Ascending aorta (tissue), 2 donors: ENCODE results near the gene CHRNB2. TPM values are rescaled to one million over a fixed set of nuclear protein-coding genes. Genes with fewer than 3 reads are reported as not detected.

Source experiments
- DNase-seq, 2 donors: peaks; one replicate each; pipeline ENCODE4 v3.0.0-alpha.2; 2019; ENCODE audit warnings: low spot score in 2 of 2
- H3K27ac ChIP-seq, 2 donors: fragments of 200-600 bp; sonication (generic); one replicate each; pipeline ENCODE4 v1.5.1; 2016 to 2017; ENCODE audit warnings: mild to moderate bottlenecking in 1 of 2
- H3K27me3 ChIP-seq: fragments of 200-600 bp; sonication (generic); one replicate; pipeline ENCODE4 v1.5.1; 2017
- H3K36me3 ChIP-seq, 2 donors: fragments of 200-600 bp; sonication (generic); one replicate each; pipeline ENCODE4 v1.5.1; 2016
- H3K4me1 ChIP-seq, 2 donors: fragments of 200-600 bp; sonication (generic); one replicate each; pipeline ENCODE4 v1.5.1; 2016 to 2017; ENCODE audit warnings: mild to moderate bottlenecking in 1 of 2
- H3K4me3 ChIP-seq, 2 donors: fragments of 200-600 bp; sonication (generic); one replicate each; pipeline ENCODE4 v1.5.1; 2016 to 2017; ENCODE audit warnings: mild to moderate bottlenecking in 1 of 2
- H3K9me3 ChIP-seq, 2 donors: fragments of 200-600 bp; sonication (generic); one replicate each; pipeline ENCODE4 v1.5.1; 2016
- intact Hi-C: fragments of 100-400 bp; cut with DNase I; formaldehyde crosslinking; loops from one replicate; pipeline ENCODE4 v1.15.1; 2023
- total RNA-seq: library from RNA; depleted of rRNA; stranded (reverse); fragments of >200 nt; gene quantifications from one replicate; pipeline ENCODE4 v1.1.0, GENCODE V29; 2016
- TF ChIP-seq, protein P1 (sequence below), 3 experiments: fragments of 200-600 bp in 2 of 3; fragments of 450-650 bp in 1 of 3; sonication (generic) in 2 of 3; IDR thresholded peaks; one replicate each; pipeline ENCODE4 v1.5.1; 2016 to 2019; ENCODE audit warnings: antibody characterized with exemption in 3 of 3, mild to moderate bottlenecking in 1 of 3, moderate library complexity in 1 of 3

Gene CHRNB2
- total RNA-seq, 1 donor from 2014 or later = not detected

GRCh38 chr1:154571964-154572288 is 4.3 kb downstream of the CHRNB2 start:
- TF ChIP-seq, protein P1, sequence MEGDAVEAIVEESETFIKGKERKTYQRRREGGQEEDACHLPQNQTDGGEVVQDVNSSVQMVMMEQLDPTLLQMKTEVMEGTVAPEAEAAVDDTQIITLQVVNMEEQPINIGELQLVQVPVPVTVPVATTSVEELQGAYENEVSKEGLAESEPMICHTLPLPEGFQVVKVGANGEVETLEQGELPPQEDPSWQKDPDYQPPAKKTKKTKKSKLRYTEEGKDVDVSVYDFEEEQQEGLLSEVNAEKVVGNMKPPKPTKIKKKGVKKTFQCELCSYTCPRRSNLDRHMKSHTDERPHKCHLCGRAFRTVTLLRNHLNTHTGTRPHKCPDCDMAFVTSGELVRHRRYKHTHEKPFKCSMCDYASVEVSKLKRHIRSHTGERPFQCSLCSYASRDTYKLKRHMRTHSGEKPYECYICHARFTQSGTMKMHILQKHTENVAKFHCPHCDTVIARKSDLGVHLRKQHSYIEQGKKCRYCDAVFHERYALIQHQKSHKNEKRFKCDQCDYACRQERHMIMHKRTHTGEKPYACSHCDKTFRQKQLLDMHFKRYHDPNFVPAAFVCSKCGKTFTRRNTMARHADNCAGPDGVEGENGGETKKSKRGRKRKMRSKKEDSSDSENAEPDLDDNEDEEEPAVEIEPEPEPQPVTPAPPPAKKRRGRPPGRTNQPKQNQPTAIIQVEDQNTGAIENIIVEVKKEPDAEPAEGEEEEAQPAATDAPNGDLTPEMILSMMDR (IDR thresholded peaks at IDR 0.05) = no peak
- H3K4me3 ChIP-seq = no peak overlapping the region
- intact Hi-C loops = no loop called here
- peaks cover 4% of the 10 kb centered on the region for H3K27me3 ChIP-seq
- no peak for DNase-seq
- peaks cover 0 to 5% of the 10 kb centered on the region in 2 donors for H3K4me1 ChIP-seq
- H3K9me3 ChIP-seq = no peaks in the 10 kb centered on the region
- no peak overlapping the region for H3K27ac ChIP-seq
- no peaks in the 10 kb centered on the region for H3K36me3 ChIP-seq

DNA sequence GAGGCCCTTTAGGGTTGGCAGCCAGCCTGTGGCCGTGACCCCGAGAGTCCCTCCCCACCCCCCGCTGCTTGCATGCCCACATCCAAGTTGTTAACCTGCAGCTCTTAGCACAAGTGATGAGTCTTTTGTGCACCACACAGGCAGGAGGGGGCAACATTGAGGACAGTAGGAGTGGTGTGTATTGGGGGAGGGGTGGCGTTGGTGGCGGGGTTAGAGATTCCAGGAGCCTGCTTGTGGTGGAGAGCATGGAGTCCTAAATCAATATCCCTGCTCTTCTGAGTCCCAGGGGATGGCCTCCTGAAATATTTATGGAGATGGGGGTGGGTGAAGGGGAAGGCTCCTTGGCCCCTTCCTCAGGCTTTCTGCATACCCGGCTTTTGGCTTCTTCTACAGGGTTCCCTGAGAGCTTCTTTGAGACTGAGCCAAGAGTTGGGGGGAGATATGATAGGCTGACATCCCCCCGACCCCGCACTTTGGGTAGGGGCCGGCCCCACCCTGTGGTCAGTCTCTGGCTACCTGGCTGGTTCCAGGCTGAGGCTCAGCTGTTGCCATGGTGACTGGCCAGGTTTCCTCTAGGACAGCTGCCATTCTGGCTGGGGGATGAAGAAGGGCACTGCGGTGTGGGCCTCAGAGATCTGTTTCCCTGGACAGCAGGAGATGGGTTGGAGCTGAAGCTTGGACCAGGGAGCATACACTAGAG is 5.0 kb downstream of the CHRNB2 start:
- Histone ChIP-seq H3K27me3 (peaks cover 4% of the 10 kb centered on the region), H3K4me3 (no peak overlapping the region), H3K36me3 (no peaks in the 10 kb centered on the region), H3K9me3 (no peaks in the 10 kb centered on the region), H3K27ac (no peak overlapping the region), H3K4me1 (peaks cover 0 to 5% of the 10 kb centered on the region in 2 donors)
- intact Hi-C loops = no loop called here
- TF ChIP-seq, protein P1 (IDR thresholded peaks at IDR 0.05) = no peak
- DNase-seq = no peak

DNA sequence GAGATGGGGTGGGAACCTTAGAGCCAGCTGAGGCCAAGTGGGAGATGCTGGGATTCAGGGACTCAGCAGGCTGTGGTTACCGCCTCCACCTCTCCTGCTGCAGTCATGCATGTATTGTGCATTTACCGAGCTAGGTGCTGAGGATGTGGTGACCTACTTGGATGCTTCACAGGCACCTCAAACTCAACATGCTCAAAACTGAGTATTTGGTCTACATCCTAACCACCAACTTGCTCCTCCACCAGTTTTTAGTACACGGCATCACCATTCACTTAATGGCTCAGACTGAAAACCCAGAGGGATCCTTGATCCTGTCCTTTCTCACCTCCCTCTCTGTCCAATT is 5.6 kb downstream of the CHRNB2 start:
- TF ChIP-seq, protein P1 (IDR thresholded peaks at IDR 0.05) = no peak
- intact Hi-C loops = no loop called here

GRCh38 chr1:154574716-154575115 is 7.1 kb downstream of the CHRNB2 start:
- Histone ChIP-seq H3K4me1 (no peaks in the 10 kb centered on the region), H3K36me3 (peaks cover 8 to 9% of the 10 kb centered on the region in 2 donors), H3K27me3 (no peaks in the 10 kb centered on the region), H3K4me3 (no peak overlapping the region), H3K9me3 (no peaks in the 10 kb centered on the region), H3K27ac (no peak overlapping the region)
- DNase-seq = no peak
- TF ChIP-seq, protein P1 (IDR thresholded peaks at IDR 0.05) = no peak
- intact Hi-C loops = no loop called here

More for the DNA sequence above, 5.6 kb downstream of the CHRNB2 start:
- Histone ChIP-seq H3K27ac (no peak overlapping the region), H3K27me3 (peaks cover 4% of the 10 kb centered on the region), H3K9me3 (no peaks in the 10 kb centered on the region), H3K36me3 (no peaks in the 10 kb centered on the region), H3K4me1 (no peaks in the 10 kb centered on the region), H3K4me3 (no peak overlapping the region)
- DNase-seq = no peak

DNA sequence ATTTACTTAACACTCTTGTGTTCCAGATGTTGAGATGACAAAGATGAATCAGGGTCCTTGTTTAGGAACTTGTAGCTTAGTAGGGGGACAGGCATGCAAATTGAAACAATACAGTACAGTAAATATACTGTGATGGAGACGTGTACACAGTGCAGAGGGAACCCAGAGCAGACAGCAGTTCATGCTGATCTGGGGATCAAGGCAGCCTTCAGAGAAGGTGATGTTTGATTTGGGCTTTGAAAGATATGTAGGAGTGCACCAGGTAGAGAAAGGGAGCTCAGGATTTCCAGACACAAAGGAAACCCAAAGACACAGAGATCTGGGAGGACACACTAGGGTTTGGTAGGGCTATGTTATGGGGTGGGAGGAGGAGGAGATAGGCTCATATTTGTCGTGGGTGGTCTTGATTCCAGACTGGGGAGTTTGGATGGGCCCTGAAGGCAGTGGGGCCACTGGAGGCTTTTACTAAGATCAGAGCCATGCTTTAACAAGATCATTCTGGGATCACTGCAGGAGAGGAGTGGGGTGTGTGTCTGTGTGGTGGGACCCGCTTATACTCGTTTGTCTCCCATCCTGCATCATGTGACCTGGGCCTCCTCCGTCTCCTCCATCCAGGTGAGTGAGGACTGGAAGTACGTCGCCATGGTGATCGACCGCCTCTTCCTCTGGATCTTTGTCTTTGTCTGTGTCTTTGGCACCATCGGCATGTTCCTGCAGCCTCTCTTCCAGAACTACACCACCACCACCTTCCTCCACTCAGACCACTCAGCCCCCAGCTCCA is 7.8 kb downstream of the CHRNB2 start:
- no peak for DNase-seq
- Histone ChIP-seq H3K27me3 (no peaks in the 10 kb centered on the region), H3K36me3 (peaks cover 13 to 15% of the 10 kb centered on the region in 2 donors), H3K9me3 (no peaks in the 10 kb centered on the region), H3K4me3 (no peak overlapping the region), H3K4me1 (no peaks in the 10 kb centered on the region), H3K27ac (no peak overlapping the region)
- intact Hi-C loops = no loop called here
- TF ChIP-seq, protein P1 (IDR thresholded peaks at IDR 0.05) = no peak
